Eye (tissue), 1 donor: ENCODE results near the gene SPOP.
"Not testable (repeated sequence)": the region's sequence is repeated elsewhere in the genome, so short reads cannot be mapped to it uniquely, and the experiment has no call there.

Experiments
- DNase-seq: peaks from one replicate; pipeline ENCODE4 v3.0.0-alpha.2; 2015

SPOP gene

GRCh38 chr17:49570540-49571242 is 107.2 kb downstream of the SPOP start:
- DNase-seq: no peak

- not testable (repeated sequence) for DNase-seq
Observed at GRCh38 chr17:49568695-49569047, 109.2 kb downstream of the SPOP start.

- DNase-seq: peak; percentile 91
Observed at GRCh38 chr17:49567871-49568694, 109.8 kb downstream of the SPOP start.

- no peak for DNase-seq
Observed at GRCh38 chr17:49567104-49567521, 110.8 kb downstream of the SPOP start.

GRCh38 chr17:49566668-49567071 is 111.2 kb downstream of the SPOP start:
- DNase-seq: no peak

- no peak for DNase-seq
Observed at GRCh38 chr17:49565948-49566491, 111.9 kb downstream of the SPOP start.

- DNase-seq: no peak
Observed at GRCh38 chr17:49564638-49565037, 113.3 kb downstream of the SPOP start.

GRCh38 chr17:49557312-49558024 is 120.4 kb downstream of the SPOP start:
- DNase-seq: peak; percentile 80

GRCh38 chr17:49556223-49556943 is 121.5 kb downstream of the SPOP start:
- DNase-seq: peak; percentile 93

GRCh38 chr17:49555495-49556222 is 122.2 kb downstream of the SPOP start:
- no peak for DNase-seq

- no peak for DNase-seq
Observed at GRCh38 chr17:49554694-49555494, 123.0 kb downstream of the SPOP start.

GRCh38 chr17:49553676-49554335 is 124.1 kb downstream of the SPOP start:
- no peak for DNase-seq

GRCh38 chr17:49552070-49552751 is 125.7 kb downstream of the SPOP start:
- peak; percentile 48 for DNase-seq

- DNase-seq: no peak
Observed at GRCh38 chr17:49551221-49552069, 126.5 kb downstream of the SPOP start.

- not testable (repeated sequence) for DNase-seq
Observed at GRCh38 chr17:49550764-49551163, 127.1 kb downstream of the SPOP start.

- DNase-seq: peak; percentile 16
Observed at GRCh38 chr17:49549691-49550678, 127.9 kb downstream of the SPOP start.

GRCh38 chr17:49549311-49549605 is 128.6 kb downstream of the SPOP start:
- DNase-seq: no peak
